Body of pancreas (tissue), 4 donors: ENCODE measurements around the gene PRRT1B.

Experiments
- CTCF ChIP-seq, 7 experiments: fragments of 450-650 bp in 4 of 7; fragments of 200-600 bp in 3 of 7; sonication (generic) in 3 of 7; IDR thresholded peaks; one replicate each; pipeline ENCODE4 v1.5.1; 2016 to 2019; ENCODE audit warnings: antibody characterized with exemption in 7 of 7
- POLR2A ChIP-seq, 3 donors: fragments of 450-650 bp; IDR thresholded peaks; one replicate each; pipeline ENCODE4 v1.6.1; 2016; ENCODE audit warnings: antibody characterized with exemption in 3 of 3, mild to moderate bottlenecking in 2 of 3

- TF ChIP-seq CTCF (IDR thresholded peaks at IDR 0.05) (no peak), POLR2A (IDR thresholded peaks at IDR 0.05) (no peak)
Observed at GRCh38 chr9:131593936-131594665, 48.8 kb downstream of the PRRT1B start.
